Right lobe of liver (tissue), 6 donors: Measurements from ENCODE around the gene ATG7. TPM values are rescaled to one million over a fixed set of nuclear protein-coding genes. Genes with fewer than 3 reads are reported as not detected.

Source experiments
- ATAC-seq, 4 donors: fragments of 200-7000 bp; cut with Tn5 transposase; one replicate each; pipeline ENCODE4 v1.9.1; 2020; ENCODE audit warnings: mild to moderate bottlenecking in 4 of 4, moderate library complexity in 4 of 4
- DNase-seq, 3 donors: peaks; one replicate each; pipeline ENCODE4 v3.0.0-alpha.2; 2020
- H3K27ac ChIP-seq, 3 donors: fragments of 200-600 bp; one replicate each; pipeline ENCODE4 v1.8.0; 2022
- H3K27me3 ChIP-seq, 2 donors: fragments of 200-600 bp; one replicate each; pipeline ENCODE4 v1.8.0; 2022
- H3K36me3 ChIP-seq, 4 donors: fragments of 200-600 bp; sonication (generic) in 1 of 4; one replicate each; pipeline versions ENCODE4 v1.5.1 to v1.8.0; 2017 to 2022; ENCODE audit warnings: control low read depth in 1 of 4
- H3K4me1 ChIP-seq, 4 donors: fragments of 200-600 bp; sonication (generic) in 1 of 4; one replicate each; pipeline versions ENCODE4 v1.5.1 to v1.8.0; 2017 to 2022; ENCODE audit warnings: control low read depth in 1 of 4
- H3K4me3 ChIP-seq, 3 donors: fragments of 200-600 bp; one replicate each; pipeline ENCODE4 v1.8.0; 2022
- H3K9me3 ChIP-seq, 4 donors: fragments of 200-600 bp; sonication (generic) in 1 of 4; one replicate each; pipeline versions ENCODE4 v1.5.1 to v1.8.0; 2017 to 2022; ENCODE audit warnings: control low read depth in 1 of 4
- POLR2A ChIP-seq: fragments of 450-650 bp; IDR thresholded peaks from one replicate; pipeline ENCODE4 v1.6.1; 2017; ENCODE audit warnings: antibody characterized with exemption, mild to moderate bottlenecking
- WGBS: methylation state at CpG from one replicate; pipeline ENCODE4 v1.1.6; 2018; ENCODE audit warnings: low coverage, low lambda C conversion rate; ENCODE audit not compliant: insufficient coverage; ENCODE audit errors: missing lambda C conversion rate; 5-methylcytosine and 5-hydroxymethylcytosine counted together
- intact Hi-C, 2 donors: fragments of 100-400 bp; cut with DNase I; formaldehyde crosslinking; loops; one replicate each; pipeline versions ENCODE4 v1.11.2 to v1.14.1; 2022
- total RNA-seq, 6 experiments: library from RNA; depleted of rRNA in 2 of 6; stranded (reverse); fragments of >200 nt in 2 of 6; fragmentation: NEBNext Ultra II Directional in 3 of 6; extraction: Animal tissue kit (Norgen Biotek cat#: 25700) in 3 of 6; gene quantifications; one replicate each; pipeline versions ENCODE4 v1.1.0 to v1.2.4, GENCODE V29; 2016 to 2023
- TF ChIP-seq, protein P1 (sequence below), 4 donors: fragments of 200-600 bp in 3 of 4; fragments of 450-650 bp in 1 of 4; IDR thresholded peaks; one replicate each; pipeline versions ENCODE4 v1.5.1 to v1.8.0; 2016 to 2022; ENCODE audit warnings: antibody characterized with exemption in 4 of 4, mild to moderate bottlenecking in 2 of 4
- donor health status: DM: no; HTN: yes; CAD: no.
- donor health status: DM: no; HTN: no; CAD: no.
- donor health status: DM: no; HTN: no; CAD: no.
- donor health status: DM: no; HTN: yes; CAD: no.
- donor health status: DM: no; HTN: yes; CAD: no.

Gene ATG7
- total RNA-seq, 6 experiments from 2014 or later = 13.6 to 21.1 (median 15.8) TPM

DNA sequence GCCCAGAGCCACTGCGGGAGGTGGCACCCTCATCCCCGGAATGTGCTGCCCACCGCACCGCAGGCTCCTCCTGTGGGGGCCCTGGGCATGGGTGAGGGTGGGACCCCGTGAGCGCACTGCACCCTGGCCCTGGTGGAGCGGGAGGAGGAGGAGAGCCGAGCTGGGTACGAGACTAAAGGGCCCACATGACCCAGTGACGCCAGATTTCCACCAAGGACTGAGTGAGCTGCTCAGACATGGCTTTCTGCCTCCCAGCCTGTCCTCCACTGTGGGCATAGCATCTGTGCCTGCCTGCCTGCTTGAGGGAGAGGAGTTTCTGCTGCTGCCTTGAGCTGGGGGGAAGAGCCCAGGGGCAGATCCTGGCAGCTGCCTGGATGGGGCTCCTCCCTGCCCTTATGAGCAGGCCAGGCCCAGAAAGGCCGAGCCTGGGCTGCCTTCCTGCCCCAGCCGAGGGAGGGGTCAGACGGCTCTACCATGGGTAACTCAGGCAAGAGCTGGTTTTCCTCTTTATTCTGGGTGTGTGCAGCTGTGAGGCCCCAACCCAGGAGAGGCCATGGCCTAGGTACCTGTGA is 283.1 kb downstream of the ATG7 start:
- no peak for TF ChIP-seq POLR2A
- TF ChIP-seq, protein P1, sequence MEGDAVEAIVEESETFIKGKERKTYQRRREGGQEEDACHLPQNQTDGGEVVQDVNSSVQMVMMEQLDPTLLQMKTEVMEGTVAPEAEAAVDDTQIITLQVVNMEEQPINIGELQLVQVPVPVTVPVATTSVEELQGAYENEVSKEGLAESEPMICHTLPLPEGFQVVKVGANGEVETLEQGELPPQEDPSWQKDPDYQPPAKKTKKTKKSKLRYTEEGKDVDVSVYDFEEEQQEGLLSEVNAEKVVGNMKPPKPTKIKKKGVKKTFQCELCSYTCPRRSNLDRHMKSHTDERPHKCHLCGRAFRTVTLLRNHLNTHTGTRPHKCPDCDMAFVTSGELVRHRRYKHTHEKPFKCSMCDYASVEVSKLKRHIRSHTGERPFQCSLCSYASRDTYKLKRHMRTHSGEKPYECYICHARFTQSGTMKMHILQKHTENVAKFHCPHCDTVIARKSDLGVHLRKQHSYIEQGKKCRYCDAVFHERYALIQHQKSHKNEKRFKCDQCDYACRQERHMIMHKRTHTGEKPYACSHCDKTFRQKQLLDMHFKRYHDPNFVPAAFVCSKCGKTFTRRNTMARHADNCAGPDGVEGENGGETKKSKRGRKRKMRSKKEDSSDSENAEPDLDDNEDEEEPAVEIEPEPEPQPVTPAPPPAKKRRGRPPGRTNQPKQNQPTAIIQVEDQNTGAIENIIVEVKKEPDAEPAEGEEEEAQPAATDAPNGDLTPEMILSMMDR (IDR thresholded peaks at IDR 0.05) = no peak
- H3K27ac ChIP-seq = no peak overlapping the region
- 71% methylated on average over 3 of the region's 13 CpGs for WGBS

DNA sequence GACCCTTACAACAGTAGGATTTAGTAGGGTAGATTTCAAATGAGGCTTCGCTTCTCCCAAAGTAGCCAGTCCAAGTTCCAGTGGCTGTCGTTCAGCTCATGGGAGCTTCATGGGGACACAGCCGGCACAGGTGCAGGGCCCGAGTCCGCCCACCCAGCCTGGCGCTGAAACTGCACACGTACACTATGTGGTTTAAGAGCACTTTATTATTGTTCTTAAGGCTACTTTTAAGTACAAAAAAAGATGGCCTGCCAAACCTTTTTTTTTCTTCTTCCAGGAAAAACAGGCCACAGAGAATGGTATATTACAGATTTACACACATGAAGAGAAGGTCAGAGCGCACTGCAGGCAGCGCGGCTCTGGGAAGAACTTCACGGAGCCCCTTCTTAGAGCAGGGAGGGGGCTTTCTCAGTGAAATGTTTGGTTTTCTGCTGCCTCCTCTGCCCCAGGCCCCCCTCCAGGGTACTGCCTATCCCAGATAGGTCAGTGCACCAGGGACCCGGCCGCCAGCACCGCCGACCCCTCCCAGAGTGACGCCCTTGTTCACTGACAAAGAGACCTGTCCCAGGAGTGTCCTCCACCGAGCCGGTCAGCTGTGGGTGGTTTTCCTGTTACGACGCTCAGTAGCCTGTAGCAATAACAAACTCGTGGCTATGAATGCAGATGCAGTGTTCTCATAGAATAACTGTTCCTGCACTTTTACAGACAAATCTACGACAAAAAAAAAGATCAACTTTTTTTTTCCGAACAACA is 283.9 kb downstream of the ATG7 start:
- Histone ChIP-seq H3K36me3 (peaks cover 0 to 19% (median 5%) of the 10 kb centered on the region in 4 donors), H3K27me3 (no peaks in the 10 kb centered on the region), H3K27ac (no peak overlapping the region), H3K4me3 (no peak overlapping the region), H3K4me1 (peaks cover 0 to 8% (median 4%) of the 10 kb centered on the region in 4 donors), H3K9me3 (no peaks in the 10 kb centered on the region)
- intact Hi-C loops = no loop called here
- no peak for TF ChIP-seq POLR2A
- TF ChIP-seq, protein P1 (IDR thresholded peaks at IDR 0.05) = no peak
- WGBS = 90% methylated on average over 19 of the region's 23 CpGs
- DNase-seq = no peak
- ATAC-seq = no peak

More for the DNA sequence above, 283.1 kb downstream of the ATG7 start:
- Histone ChIP-seq H3K27me3 (no peaks in the 10 kb centered on the region), H3K4me3 (no peak overlapping the region), H3K36me3 (peaks cover 0 to 19% (median 5%) of the 10 kb centered on the region in 4 donors), H3K4me1 (peaks cover 0 to 8% (median 4%) of the 10 kb centered on the region in 4 donors), H3K9me3 (no peaks in the 10 kb centered on the region)
- no peak for DNase-seq
- intact Hi-C loops = no loop called here
- no peak for ATAC-seq

DNA sequence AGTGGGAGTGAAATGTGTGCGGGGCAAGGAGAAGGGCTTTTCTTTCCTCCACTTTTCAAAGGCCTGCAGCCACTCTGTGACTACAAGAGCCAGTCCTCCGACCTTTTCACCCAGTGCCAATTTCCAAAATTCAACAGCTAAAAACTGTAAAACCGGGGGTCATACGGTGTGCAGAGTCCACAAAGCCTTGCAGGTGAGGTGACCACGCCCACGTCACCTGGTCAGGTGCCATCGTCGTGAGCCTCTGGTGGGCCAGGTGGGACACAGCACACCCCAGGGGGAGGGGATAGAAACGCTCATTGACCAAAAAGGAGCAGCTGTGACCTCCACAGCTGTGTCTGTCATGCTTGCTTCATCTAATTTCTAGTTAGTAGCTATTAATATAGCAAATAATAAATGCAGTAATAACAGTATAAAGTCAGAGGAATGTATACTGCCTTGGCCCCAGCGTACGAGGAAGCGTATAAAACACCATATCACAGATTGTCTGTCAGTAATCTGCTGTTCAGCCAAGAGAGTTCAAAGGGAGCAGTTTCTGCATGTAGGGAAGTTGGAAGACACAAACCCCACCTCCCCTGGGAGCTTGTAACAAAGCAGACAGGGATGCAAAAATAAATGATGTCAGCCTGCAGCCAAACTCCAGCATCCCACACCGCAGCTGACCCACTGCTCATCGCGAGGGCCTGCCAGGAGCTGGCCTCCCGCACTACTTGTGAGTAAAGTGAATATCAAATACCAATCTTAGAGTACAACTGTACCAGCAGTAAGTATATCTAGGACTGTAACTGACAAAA is 284.9 kb downstream of the ATG7 start:
- intact Hi-C loops = no loop called here
- WGBS = 83% methylated on average over 14 of the region's 16 CpGs

DNA sequence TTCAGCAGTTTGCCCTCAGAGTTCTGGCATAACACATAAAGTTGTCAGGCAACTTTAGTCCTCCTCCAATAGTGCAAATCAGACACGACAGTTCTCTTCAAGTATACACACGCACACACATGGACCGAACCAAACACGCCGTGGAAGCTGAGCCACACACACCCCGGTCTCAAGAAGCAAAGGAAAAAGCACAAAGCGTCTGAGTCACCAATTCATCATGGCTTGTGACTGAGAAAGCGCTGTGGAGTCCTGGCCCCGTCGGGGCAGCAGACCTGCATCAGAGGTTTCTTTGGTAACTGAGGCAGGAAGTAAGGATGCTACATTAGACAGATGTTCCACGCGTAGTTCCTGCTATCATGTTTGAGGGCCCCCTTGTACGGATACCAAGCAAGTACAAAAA is 285.8 kb downstream of the ATG7 start:
- H3K4me3 ChIP-seq = no peak overlapping the region
- peaks cover 0 to 22% (median 5%) of the 10 kb centered on the region in 4 donors for H3K36me3 ChIP-seq
- intact Hi-C loops = no loop called here
- H3K9me3 ChIP-seq = no peaks in the 10 kb centered on the region
- no peak overlapping the region for H3K27ac ChIP-seq
- 82% methylated on average over 7 of the region's 13 CpGs for WGBS
- no peaks in the 10 kb centered on the region for H3K27me3 ChIP-seq
- no peak for DNase-seq
- peaks cover 0 to 8% (median 4%) of the 10 kb centered on the region in 4 donors for H3K4me1 ChIP-seq
- TF ChIP-seq POLR2A = no peak
- TF ChIP-seq, protein P1 (IDR thresholded peaks at IDR 0.05) = no peak
- ATAC-seq = no peak

More for the DNA sequence above, 284.9 kb downstream of the ATG7 start:
- no peak for ATAC-seq
- H3K4me1 ChIP-seq = peaks cover 0 to 8% (median 4%) of the 10 kb centered on the region in 4 donors
- TF ChIP-seq, protein P1 (IDR thresholded peaks at IDR 0.05) = no peak
- TF ChIP-seq POLR2A = no peak
- H3K4me3 ChIP-seq = no peak overlapping the region
- no peak for DNase-seq
- peaks cover 0 to 19% (median 5%) of the 10 kb centered on the region in 4 donors for H3K36me3 ChIP-seq
- H3K27me3 ChIP-seq = no peaks in the 10 kb centered on the region
- H3K27ac ChIP-seq = no peak overlapping the region
- H3K9me3 ChIP-seq = no peaks in the 10 kb centered on the region
